Erythroblast (primary cell): ENCODE results near the gene SUPT6H.

ENCODE experiments used
- GATA1 ChIP-seq: IDR thresholded peaks from 2 replicates; pipeline ENCODE4 v1.6.1; 2011; ENCODE audit warnings: low read depth, mild to moderate bottlenecking, control low read depth, low read length, moderate library complexity
- POLR2A ChIP-seq: IDR thresholded peaks from 2 replicates; pipeline ENCODE4 v1.6.1; 2011; ENCODE audit warnings: mild to moderate bottlenecking, low read length

GRCh38 chr17:28735242-28735722, 73.3 kb downstream of the SUPT6H start:
- TF ChIP-seq POLR2A (no peak), GATA1 (peak; percentile 52)
